HepG2 (cell line): ENCODE data around the gene TRIO. TPM values are rescaled to one million over a fixed set of nuclear protein-coding genes. Genes with fewer than 3 reads are reported as not detected.

Source experiments
- ATAC-seq: fragments of 200-7000 bp; cut with Tn5 transposase; 3 replicates; pipeline ENCODE4 v1.9.1; 2020; ENCODE audit warnings: mild to moderate bottlenecking, moderate library complexity
- BruUV-seq: library from RNA; stranded (reverse); fragments of 400-500 nt; replicated peaks from 2 replicates; lab custom pipeline; 2021; lab: Mats Ljungman, UMichigan
- CTCF ChIA-PET: fragments of 300-600 bp; formaldehyde crosslinking; extraction: SDS; loops from one replicate; lab custom pipeline; 2021; ENCODE audit warnings: low total read pairs, inconsistent platforms, low intra/inter-chr PET ratio; lab: Yijun Ruan, JAX
- POLR2A ChIA-PET: fragments of 350-600 bp; sonication (Branson Sonifier 250); formaldehyde crosslinking; loops from one replicate; lab custom pipeline; 2020; ENCODE audit warnings: antibody characterized with exemption, inconsistent platforms; lab: Yijun Ruan, JAX
- DNase-seq: peaks from one replicate; pipeline ENCODE4 v3.0.0-alpha.2; 2015; ENCODE audit warnings: low spot score
- FAIRE-seq: peaks from 3 replicates; lab custom pipeline; 2011; peaks lifted over from hg19 to GRCh38; lab: Jason Lieb, UNC
- H2AFZ ChIP-seq: one replicate; pipeline ENCODE4 v1.6.1; 2011; ENCODE audit warnings: low read length, inconsistent platforms
- H3K27ac ChIP-seq: fragments of 300-600 bp; 3 replicates; pipeline ENCODE4 v1.8.0; 2011; ENCODE audit warnings: mixed run types, mild to moderate bottlenecking, mixed read lengths, low read length, inconsistent platforms; ENCODE audit not compliant: insufficient read depth; ENCODE audit errors: extremely low read length
- H3K27me3 ChIP-seq, 2 experiments: fragments of 200-600 bp in 1 of 2; 2 replicates in 1 of 2; 3 replicates in 1 of 2; pipeline versions ENCODE4 v1.6.0 to v1.8.0; 2011; ENCODE audit warnings: low read length in 2 of 2, mild to moderate bottlenecking in 2 of 2, moderate library complexity in 2 of 2, inconsistent platforms in 1 of 2; ENCODE audit not compliant: insufficient read depth in 2 of 2, control insufficient read depth in 1 of 2
- H3K36me3 ChIP-seq, 2 experiments: fragments of 200-600 bp in 1 of 2; replicated peaks in 1 of 2; 2 replicates in 1 of 2; 3 replicates in 1 of 2; pipeline versions ENCODE4 v1.5.1 to v1.8.0; 2011; ENCODE audit warnings: low read length in 2 of 2, inconsistent platforms in 1 of 2; ENCODE audit not compliant: insufficient read depth in 2 of 2, control insufficient read depth in 1 of 2
- H3K4me1 ChIP-seq: 2 replicates; pipeline ENCODE4 v1.5.1; 2012; ENCODE audit warnings: low read length, inconsistent platforms; ENCODE audit not compliant: insufficient read depth
- H3K4me2 ChIP-seq: 2 replicates; pipeline ENCODE4 v1.6.0; 2011; ENCODE audit warnings: low read depth, low read length, inconsistent platforms
- H3K4me3 ChIP-seq, 3 experiments: fragments of 200-600 bp in 1 of 3; sonication (generic), shearing (Covaris generic) in 1 of 3; replicated peaks in 1 of 3; 2 replicates each; pipeline ENCODE4 v1.5.1; 2011 to 2016; ENCODE audit warnings: low read length in 3 of 3, inconsistent platforms in 2 of 3, low read depth in 2 of 3, mild to moderate bottlenecking in 2 of 3, control low read depth in 1 of 3, mixed read lengths in 1 of 3; ENCODE audit not compliant: insufficient read depth in 1 of 3
- H3K79me2 ChIP-seq: one replicate; pipeline ENCODE4 v1.6.1; 2011; ENCODE audit warnings: low read length, inconsistent platforms; ENCODE audit not compliant: insufficient read depth
- H3K9ac ChIP-seq: 2 replicates; pipeline ENCODE4 v1.6.0; 2011; ENCODE audit warnings: mild to moderate bottlenecking, low read depth, low read length, inconsistent platforms; ENCODE audit not compliant: insufficient read depth
- H3K9me3 ChIP-seq: 2 replicates; pipeline ENCODE4 v1.5.1; 2012; ENCODE audit warnings: mild to moderate bottlenecking, low read length
- H4K20me1 ChIP-seq: 2 replicates; pipeline ENCODE4 v1.6.0; 2011; ENCODE audit warnings: inconsistent platforms, mild to moderate bottlenecking, low read length, moderate library complexity; ENCODE audit not compliant: insufficient read depth
- ELF3 ChIP-seq: IDR thresholded peaks from 2 replicates; pipeline ENCODE4 v1.6.1; 2016; ENCODE audit warnings: missing genetic modification reagents, missing compliant biosample characterization
- IRX3 ChIP-seq: sonication (generic); formaldehyde crosslinking; IDR thresholded peaks from 2 replicates; pipeline ENCODE4 v1.8.1; 2023; ENCODE audit warnings: mild to moderate bottlenecking, low read depth, missing genetic modification reagents, borderline replicate concordance
- JUN ChIP-seq: sonication (generic); formaldehyde crosslinking; IDR thresholded peaks from 2 replicates; pipeline ENCODE4 v1.4.0; 2020; ENCODE audit warnings: mild to moderate bottlenecking, missing genetic modification reagents
- MEF2D ChIP-seq: sonication (generic); formaldehyde crosslinking; IDR thresholded peaks from 2 replicates; pipeline ENCODE4 v1.5.1; 2020; ENCODE audit warnings: mild to moderate bottlenecking, missing genetic modification reagents
- NBN ChIP-seq: fragments of 450-650 bp; conservative IDR thresholded peaks from 2 replicates; pipeline ENCODE4 v1.6.1; 2017
- NONO ChIP-seq, 2 experiments: fragments of 450-650 bp in 1 of 2; sonication (generic) in 1 of 2; formaldehyde crosslinking in 1 of 2; IDR thresholded peaks in 1 of 2; conservative IDR thresholded peaks in 1 of 2; 2 replicates each; pipeline versions ENCODE4 v1.6.1 to v1.8.0; 2017 to 2022; ENCODE audit warnings: mild to moderate bottlenecking in 1 of 2, missing genetic modification reagents in 1 of 2, moderate library complexity in 1 of 2
- SAP130 ChIP-seq: IDR thresholded peaks from 2 replicates; pipeline ENCODE4 v1.6.1; 2016; ENCODE audit warnings: low read depth
- ZGPAT ChIP-seq: IDR thresholded peaks from 2 replicates; pipeline ENCODE4 v1.6.1; 2016; ENCODE audit warnings: mild to moderate bottlenecking
- ZMYM3 ChIP-seq: sonication (generic); formaldehyde crosslinking; IDR thresholded peaks from 2 replicates; pipeline ENCODE4 v1.5.1; 2020; ENCODE audit warnings: mild to moderate bottlenecking, missing genetic modification reagents
- ZNF234 ChIP-seq: sonication (generic); formaldehyde crosslinking; conservative IDR thresholded peaks from 2 replicates; pipeline ENCODE4 v1.5.1; 2020; ENCODE audit warnings: mild to moderate bottlenecking, missing genetic modification reagents
- ZNF558 ChIP-seq: sonication (generic); formaldehyde crosslinking; IDR thresholded peaks from 2 replicates; pipeline ENCODE4 v1.9.0; 2022; ENCODE audit warnings: mild to moderate bottlenecking, missing genetic modification reagents, borderline replicate concordance
- ZNF574 ChIP-seq: sonication (generic); formaldehyde crosslinking; IDR thresholded peaks from 2 replicates; pipeline ENCODE4 v1.4.0; 2020; ENCODE audit warnings: missing genetic modification reagents
- ZNF580 ChIP-seq: IDR thresholded peaks from 2 replicates; pipeline ENCODE4 v1.6.1; 2016; ENCODE audit warnings: low read depth, borderline replicate concordance
- ZNF691 ChIP-seq: sonication (generic); formaldehyde crosslinking; IDR thresholded peaks from 2 replicates; pipeline ENCODE4 v1.4.0; 2020; ENCODE audit warnings: missing genetic modification reagents, low read depth, mild to moderate bottlenecking, borderline replicate concordance
- WGBS: methylation state at CpG from one replicate; pipeline ENCODE4 v1.1.6; 2017; ENCODE audit warnings: low lambda C conversion rate; 5-methylcytosine and 5-hydroxymethylcytosine counted together
- in situ Hi-C: cut with HindIII; loops from 2 replicates; pipeline ENCODE4 v1.10.0; 2017; ENCODE audit warnings: low pct_unique_long_range_greater_than_20kb; ENCODE audit not compliant: extremely low pct_ligation_motif_present
- intact Hi-C: fragments of 100-400 bp; cut with micrococcal nuclease; formaldehyde crosslinking; loops from one replicate; pipeline ENCODE4 v1.10.0; 2022; ENCODE audit not compliant: unreplicated experiment
- polyA plus RNA-seq, 8 experiments: library from polyadenylated mRNA; depleted of rRNA in 3 of 8; stranded (reverse) in 7 of 8; unstranded in 1 of 8; fragments of >200 nt; fragmentation: Illumina TruSeq in 4 of 8; extraction: Trizol in 4 of 8; gene quantifications; 2 replicates each; pipeline versions ENCODE4 v1.2.1 to v1.2.3, GENCODE V29; 2011 to 2016; ENCODE audit warnings: low read depth in 4 of 8, missing spikeins in 1 of 8, mixed read lengths in 1 of 8; ENCODE audit not compliant: insufficient read depth in 1 of 8
- total RNA-seq, 5 experiments: library from RNA; depleted of rRNA; stranded (reverse); fragments of >200 nt; fragmentation: Illumina TruSeq; extraction: Trizol; gene quantifications; 2 replicates each; pipeline ENCODE4 v1.2.3, GENCODE V29; 2016; ENCODE audit warnings: low read depth in 1 of 5
- TF ChIP-seq, protein P1 (sequence below): sonication (generic); formaldehyde crosslinking; IDR thresholded peaks from 2 replicates; pipeline ENCODE4 v1.4.0; 2020; ENCODE audit warnings: missing genetic modification reagents

The TRIO gene
- total and polyA plus RNA-seq, 2 of the 13 experiments (the other 11 are each of a cell fraction or from before 2014, with no cell fraction given), result 45.2 to 45.9 TPM

GRCh38 chr5:14244721-14245120 is 101.6 kb downstream of the TRIO start:
- no peak for FAIRE-seq
- in situ Hi-C loops (no loop called here), intact Hi-C loops (no loop called here)
- no peak overlapping the region for H3K4me2 ChIP-seq
- H4K20me1 ChIP-seq, result peaks cover 31% of the 10 kb centered on the region
- BruUV-seq, result no TSS peak
- WGBS, result 95% methylated on average over 6 of the region's 6 CpGs
- no peak overlapping the region for H2AFZ ChIP-seq
- POLR2A ChIA-PET, result interaction anchor here (0.6 kb wide), 1 partner anchor 12 kb away, joined by 3 read pairs; no protein-coding TSS in a partner anchor
- no peak for DNase-seq
- CTCF ChIA-PET, result no interaction called here
- H3K4me3 ChIP-seq, result no peak overlapping the region
- H3K79me2 ChIP-seq, result peaks cover 93% of the 10 kb centered on the region
- H3K4me1 ChIP-seq, result peaks cover 8% of the 10 kb centered on the region
- TF ChIP-seq NONO (IDR thresholded peaks at IDR 0.05) (no peak), NONO (CRISPR knock-in tag; conservative IDR thresholded peaks at IDR 0.05) (no peak), NBN (no peak), MEF2D (CRISPR knock-in tag) (no peak), ZMYM3 (CRISPR knock-in tag) (no peak), ZNF691 (no peak), ZNF234 (CRISPR knock-in tag) (no peak), ZNF580 (CRISPR knock-in tag) (no peak), ELF3 (CRISPR knock-in tag) (no peak), ZNF558 (CRISPR knock-in tag) (no peak), IRX3 (CRISPR knock-in tag) (no peak), SAP130 (CRISPR knock-in tag) (no peak), JUN (CRISPR knock-in tag) (no peak), ZGPAT (CRISPR knock-in tag) (no peak), ZNF574 (CRISPR knock-in tag) (no peak)
- TF ChIP-seq, protein P1, sequence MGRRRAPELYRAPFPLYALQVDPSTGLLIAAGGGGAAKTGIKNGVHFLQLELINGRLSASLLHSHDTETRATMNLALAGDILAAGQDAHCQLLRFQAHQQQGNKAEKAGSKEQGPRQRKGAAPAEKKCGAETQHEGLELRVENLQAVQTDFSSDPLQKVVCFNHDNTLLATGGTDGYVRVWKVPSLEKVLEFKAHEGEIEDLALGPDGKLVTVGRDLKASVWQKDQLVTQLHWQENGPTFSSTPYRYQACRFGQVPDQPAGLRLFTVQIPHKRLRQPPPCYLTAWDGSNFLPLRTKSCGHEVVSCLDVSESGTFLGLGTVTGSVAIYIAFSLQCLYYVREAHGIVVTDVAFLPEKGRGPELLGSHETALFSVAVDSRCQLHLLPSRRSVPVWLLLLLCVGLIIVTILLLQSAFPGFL, result no peak
- H3K36me3 ChIP-seq, result no peaks in the 10 kb centered on the region
- H3K9me3 ChIP-seq, result no peaks in the 10 kb centered on the region
- no peak overlapping the region for H3K9ac ChIP-seq
- H3K27me3 ChIP-seq, result no peaks in the 10 kb centered on the region
- no peak for ATAC-seq
- H3K27ac ChIP-seq, result no peak overlapping the region
